GM12878 (cell line): Measurements from ENCODE around the gene SLC6A11. TPM values are rescaled to one million over a fixed set of nuclear protein-coding genes. Genes with fewer than 3 reads are reported as not detected.

Source experiments
- ATAC-seq: fragments of 200-7000 bp; cut with Tn5 transposase; 3 replicates; pipeline ENCODE4 v1.9.1; 2020; ENCODE audit warnings: mild to moderate bottlenecking, moderate library complexity
- BruUV-seq: library from RNA; stranded (reverse); fragments of 400-500 nt; replicated peaks from 2 replicates; lab custom pipeline; 2021; lab: Mats Ljungman, UMichigan
- CTCF ChIA-PET: fragments of 300-600 bp; sonication (Branson Sonifier 250); formaldehyde crosslinking; extraction: SDS; loops from one replicate; lab custom pipeline; 2021; ENCODE audit warnings: inconsistent platforms; lab: Yijun Ruan, JAX
- POLR2A ChIA-PET: fragments of 350-600 bp; formaldehyde crosslinking; extraction: SDS; loops from one replicate; lab custom pipeline; 2021; ENCODE audit warnings: inconsistent platforms; lab: Charles Lee
- RAD21 ChIA-PET: fragments of 300-600 bp; sonication (Branson Sonifier 250); formaldehyde crosslinking; loops from one replicate; lab custom pipeline; 2023; ENCODE audit warnings: antibody characterized with exemption; ENCODE audit not compliant: unreplicated experiment; lab: Charles Lee
- SMC1A ChIA-PET: fragments of 300-600 bp; sonication (Branson Sonifier 250); formaldehyde crosslinking; loops from one replicate; lab custom pipeline; 2023; ENCODE audit not compliant: unreplicated experiment, uncharacterized antibody; lab: Charles Lee
- DNase-seq: peaks from one replicate; pipeline ENCODE4 v3.0.0-alpha.2; 2011; ENCODE audit warnings: low read depth, low spot score
- FAIRE-seq: peaks from 3 replicates; lab custom pipeline; 2011; peaks lifted over from hg19 to GRCh38; lab: Jason Lieb, UNC
- H2AFZ ChIP-seq: 2 replicates; pipeline ENCODE4 v1.6.0; 2011; ENCODE audit warnings: low read depth, low read length, control low read depth; ENCODE audit not compliant: control insufficient read depth
- H3K27ac ChIP-seq: 2 replicates; pipeline ENCODE4 v1.5.1; 2011; ENCODE audit warnings: control low read depth; ENCODE audit not compliant: control insufficient read depth, insufficient read depth
- H3K27me3 ChIP-seq, 2 experiments: replicated peaks in 1 of 2; 2 replicates each; pipeline versions ENCODE4 v1.6.0 to v1.6.1; 2011; ENCODE audit warnings: low read length in 1 of 2; ENCODE audit not compliant: control insufficient read depth in 2 of 2, insufficient read depth in 2 of 2
- H3K36me3 ChIP-seq, 2 experiments: 2 replicates each; pipeline ENCODE4 v1.5.1; 2011; ENCODE audit warnings: low read length in 1 of 2; ENCODE audit not compliant: control insufficient read depth in 2 of 2, insufficient read depth in 2 of 2
- H3K4me1 ChIP-seq: 2 replicates; pipeline ENCODE4 v1.6.1; 2011; ENCODE audit warnings: mild to moderate bottlenecking, low read length, moderate library complexity, mixed read lengths; ENCODE audit not compliant: control insufficient read depth, insufficient read depth
- H3K4me2 ChIP-seq: 2 replicates; pipeline ENCODE4 v1.6.0; 2011; ENCODE audit warnings: control low read depth; ENCODE audit not compliant: control insufficient read depth, insufficient read depth
- H3K4me3 ChIP-seq: fragments of 200-600 bp; sonication (generic); 2 replicates; pipeline ENCODE4 v1.5.1; 2016
- H3K79me2 ChIP-seq: 2 replicates; pipeline ENCODE4 v1.6.0; 2011; ENCODE audit warnings: low read length; ENCODE audit not compliant: control insufficient read depth, insufficient read depth
- H3K9ac ChIP-seq: 2 replicates; pipeline ENCODE4 v1.8.0; 2011; ENCODE audit warnings: low read length, control low read depth, mixed read lengths; ENCODE audit not compliant: control insufficient read depth, insufficient read depth
- H3K9me3 ChIP-seq: replicated peaks from 3 replicates; pipeline ENCODE4 v1.5.1; 2011; ENCODE audit warnings: mild to moderate bottlenecking, low read length; ENCODE audit not compliant: control insufficient read depth, insufficient read depth
- H4K20me1 ChIP-seq: 2 replicates; pipeline ENCODE4 v1.6.0; 2011; ENCODE audit not compliant: control insufficient read depth, insufficient read depth
- CBX3 ChIP-seq: fragments of 200-600 bp; sonication (generic); IDR thresholded peaks from 2 replicates; pipeline ENCODE4 v1.6.1; 2016; ENCODE audit warnings: low read depth, borderline replicate concordance
- CHD1 ChIP-seq: IDR thresholded peaks from 2 replicates; pipeline ENCODE4 v1.6.1; 2012; ENCODE audit warnings: low read depth, low read length, improper control_type of control experiment
- DPF2 ChIP-seq: fragments of 450-650 bp; IDR thresholded peaks from 2 replicates; pipeline ENCODE4 v1.6.1; 2017; ENCODE audit warnings: mild to moderate bottlenecking
- HCFC1 ChIP-seq: fragments of 150-350 bp; IDR thresholded peaks from 2 replicates; pipeline ENCODE4 v1.6.1; 2014; ENCODE audit warnings: low read length
- IKZF2 ChIP-seq, 2 experiments: fragments of 450-650 bp; IDR thresholded peaks; 2 replicates each; pipeline ENCODE4 v1.6.1; 2017; ENCODE audit warnings: mild to moderate bottlenecking in 2 of 2, moderate library complexity in 2 of 2
- JUNB ChIP-seq: IDR thresholded peaks from 2 replicates; pipeline ENCODE4 v1.6.1; 2016; ENCODE audit warnings: antibody characterized with exemption, mild to moderate bottlenecking
- LARP7 ChIP-seq: fragments of 450-650 bp; IDR thresholded peaks from 2 replicates; pipeline ENCODE4 v1.6.1; 2017; ENCODE audit warnings: mild to moderate bottlenecking
- NFYB ChIP-seq: IDR thresholded peaks from 2 replicates; pipeline ENCODE4 v1.6.1; 2011; ENCODE audit warnings: low read depth, mild to moderate bottlenecking, low read length, improper control_type of control experiment, moderate library complexity; ENCODE audit not compliant: insufficient read depth
- PML ChIP-seq: IDR thresholded peaks from 2 replicates; pipeline ENCODE4 v1.6.1; 2012; ENCODE audit warnings: low read length, inconsistent platforms
- SREBF2 ChIP-seq: IDR thresholded peaks from 2 replicates; pipeline ENCODE4 v1.6.1; 2012; ENCODE audit warnings: mild to moderate bottlenecking, low read length
- WGBS: methylation state at CpG from one replicate; pipeline ENCODE4 v1.1.6; 2016; ENCODE audit warnings: low lambda C conversion rate; ENCODE audit not compliant: insufficient replicate concordance, insufficient coverage; ENCODE audit errors: missing lambda C conversion rate; 5-methylcytosine and 5-hydroxymethylcytosine counted together
- in situ Hi-C: fragments of 300-500 bp; cut with MboI; formaldehyde crosslinking; loops from 9 replicates; pipeline ENCODE4 v1.14.3; 2018; ENCODE audit warnings: mixed read lengths
- intact Hi-C: fragments of 100-400 bp; cut with micrococcal nuclease; formaldehyde crosslinking; loops from one replicate; pipeline ENCODE4 v1.14.2; 2022; ENCODE audit not compliant: unreplicated experiment
- polyA plus RNA-seq, 11 experiments: library from polyadenylated mRNA; depleted of rRNA in 4 of 11; unstranded in 6 of 11; stranded (reverse) in 5 of 11; fragments of >200 nt; fragmentation: Nextera tagmentation in 4 of 11; fragmentation: Illumina TruSeq in 1 of 11; extraction: Ambion mirVana in 4 of 11; extraction: Trizol in 1 of 11; gene quantifications; 1 replicate in 1 of 11; 2 replicates in 10 of 11; pipeline versions ENCODE4 v1.2.1 to v1.2.3, GENCODE V29; 2011 to 2016; ENCODE audit warnings: inconsistent platforms in 2 of 11, missing spikeins in 2 of 11, low read depth in 1 of 11
- total RNA-seq, 4 experiments: library from RNA; depleted of rRNA in 3 of 4; stranded (reverse); fragments of >200 nt in 3 of 4; fragmentation: Illumina TruSeq in 1 of 4; extraction: Trizol in 1 of 4; gene quantifications; 2 replicates each; pipeline versions ENCODE4 v1.2.1 to v1.2.3, GENCODE V29; 2013 to 2021
- TF ChIP-seq, protein P1 (sequence below): fragments of 450-650 bp; IDR thresholded peaks from 2 replicates; pipeline ENCODE4 v1.6.1; 2017; ENCODE audit warnings: antibody characterized with exemption, mild to moderate bottlenecking, moderate library complexity

SLC6A11 gene
- total and polyA plus RNA-seq, 10 of the 15 experiments (the other 5 are each of a cell fraction or from before 2014, with no cell fraction given), result not detected

DNA sequence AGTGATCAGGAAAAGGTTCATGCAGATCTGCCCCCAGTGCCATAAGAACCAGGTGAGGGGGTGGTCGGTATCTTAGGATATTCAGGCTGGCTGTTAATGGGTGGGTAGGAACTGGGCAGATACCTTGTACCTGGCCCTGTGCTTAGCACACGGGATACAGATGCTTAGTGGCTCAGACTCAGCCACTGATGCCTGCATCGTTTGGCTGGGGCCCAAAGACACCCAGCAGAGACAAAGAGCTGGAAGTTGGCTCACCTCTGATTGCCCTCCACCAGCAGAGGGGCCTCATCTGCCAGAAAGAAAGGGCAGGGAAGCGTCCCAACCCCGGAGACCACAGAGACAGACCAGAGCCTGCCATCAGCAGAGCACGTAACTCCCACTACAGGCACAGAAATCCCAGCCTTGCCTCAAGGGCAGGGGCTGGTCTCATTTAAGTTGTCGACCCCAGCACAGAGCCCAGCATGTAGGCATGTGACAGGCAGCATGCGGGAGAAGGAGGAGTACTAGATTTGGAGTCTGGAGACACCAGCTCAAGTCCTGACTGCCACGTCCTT is 112.5 kb downstream of the SLC6A11 start (continued):
- TF ChIP-seq LARP7 (no peak), JUNB (no peak), HCFC1 (no peak)

DNA sequence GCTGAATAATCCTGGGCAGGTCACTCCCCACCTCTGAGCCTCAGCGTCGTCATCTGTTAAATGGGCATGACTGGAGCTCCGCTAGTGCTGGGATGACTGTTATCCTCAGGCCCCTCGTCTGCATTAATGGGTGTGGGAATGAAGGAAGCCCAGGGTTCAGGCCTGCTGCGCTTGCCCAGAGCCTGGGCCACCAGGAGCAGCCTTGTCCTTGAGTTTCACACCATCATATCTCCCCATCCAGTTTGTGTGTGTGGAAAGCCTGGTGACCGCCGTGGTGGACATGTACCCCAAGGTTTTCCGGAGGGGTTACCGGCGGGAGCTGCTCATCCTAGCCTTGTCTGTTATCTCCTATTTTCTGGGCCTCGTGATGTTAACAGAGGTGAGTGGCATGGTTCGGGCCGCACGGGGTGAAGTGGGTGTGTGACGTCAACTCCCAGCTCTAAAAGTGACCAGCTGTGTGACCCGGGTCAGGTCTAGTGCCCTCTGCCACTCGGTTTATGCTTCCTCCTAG is 113.0 kb downstream of the SLC6A11 start:
- Histone ChIP-seq H3K9me3 (no peaks in the 10 kb centered on the region), H3K27me3 (peaks cover 0 to 1% of the 10 kb centered on the region in 2 experiments; a peak in 1 of 4 replicates), H3K4me2 (no peak overlapping the region), H3K79me2 (no peaks in the 10 kb centered on the region), H4K20me1 (no peaks in the 10 kb centered on the region), H2AFZ (no peak overlapping the region), H3K4me1 (no peaks in the 10 kb centered on the region), H3K9ac (no peak overlapping the region), H3K27ac (no peak overlapping the region), H3K4me3 (no peak overlapping the region), H3K36me3 (no peaks in the 10 kb centered on the region)
- ChIA-PET RAD21 (no interaction called here), SMC1A (no interaction called here), CTCF (no interaction called here), POLR2A (interaction anchor here (1.2 kb wide), 1 partner anchor 93 kb away, joined by 3 read pairs; no protein-coding TSS in a partner anchor)
- BruUV-seq, result no TSS peak
- TF ChIP-seq IKZF2 (IDR thresholded peaks at IDR 0.05) (no peak), SREBF2 (no peak), PML (no peak), DPF2 (no peak), CHD1 (no peak), NFYB (no peak), CBX3 (no peak), JUNB (no peak)
- TF ChIP-seq, protein P1, sequence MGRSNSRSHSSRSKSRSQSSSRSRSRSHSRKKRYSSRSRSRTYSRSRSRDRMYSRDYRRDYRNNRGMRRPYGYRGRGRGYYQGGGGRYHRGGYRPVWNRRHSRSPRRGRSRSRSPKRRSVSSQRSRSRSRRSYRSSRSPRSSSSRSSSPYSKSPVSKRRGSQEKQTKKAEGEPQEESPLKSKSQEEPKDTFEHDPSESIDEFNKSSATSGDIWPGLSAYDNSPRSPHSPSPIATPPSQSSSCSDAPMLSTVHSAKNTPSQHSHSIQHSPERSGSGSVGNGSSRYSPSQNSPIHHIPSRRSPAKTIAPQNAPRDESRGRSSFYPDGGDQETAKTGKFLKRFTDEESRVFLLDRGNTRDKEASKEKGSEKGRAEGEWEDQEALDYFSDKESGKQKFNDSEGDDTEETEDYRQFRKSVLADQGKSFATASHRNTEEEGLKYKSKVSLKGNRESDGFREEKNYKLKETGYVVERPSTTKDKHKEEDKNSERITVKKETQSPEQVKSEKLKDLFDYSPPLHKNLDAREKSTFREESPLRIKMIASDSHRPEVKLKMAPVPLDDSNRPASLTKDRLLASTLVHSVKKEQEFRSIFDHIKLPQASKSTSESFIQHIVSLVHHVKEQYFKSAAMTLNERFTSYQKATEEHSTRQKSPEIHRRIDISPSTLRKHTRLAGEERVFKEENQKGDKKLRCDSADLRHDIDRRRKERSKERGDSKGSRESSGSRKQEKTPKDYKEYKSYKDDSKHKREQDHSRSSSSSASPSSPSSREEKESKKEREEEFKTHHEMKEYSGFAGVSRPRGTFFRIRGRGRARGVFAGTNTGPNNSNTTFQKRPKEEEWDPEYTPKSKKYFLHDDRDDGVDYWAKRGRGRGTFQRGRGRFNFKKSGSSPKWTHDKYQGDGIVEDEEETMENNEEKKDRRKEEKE, result no peak
- WGBS, result 49% methylated on average over 17 of the region's 17 CpGs
- no peak for FAIRE-seq
- intact Hi-C loops (no loop called here), in situ Hi-C loops (no loop called here)
- no peak for ATAC-seq
- DNase-seq, result no peak
